HAP-1 (cell line): ENCODE measurements around the gene KCTD2.
"Not testable (repeated sequence)": the region's sequence is repeated elsewhere in the genome, so short reads cannot be mapped to it uniquely, and the experiment has no call there.

Experiments used
- DNase-seq, 2 experiments: peaks; one replicate each; pipeline ENCODE4 v3.0.0-alpha.2; 2016 to 2020; ENCODE audit warnings: low spot score in 2 of 2
- H3K27me3 ChIP-seq: fragments of 250-450 bp; sonication (Bioruptor Pico); 2 replicates; pipeline ENCODE4 v1.5.1; 2020; ENCODE audit warnings: low read depth, mild to moderate bottlenecking, moderate library complexity
- H3K36me3 ChIP-seq: fragments of 250-450 bp; sonication (Bioruptor Pico); replicated peaks from 2 replicates; pipeline ENCODE4 v1.5.1; 2020; ENCODE audit warnings: mild to moderate bottlenecking
- H3K4me1 ChIP-seq: fragments of 250-450 bp; sonication (Bioruptor Pico); 2 replicates; pipeline ENCODE4 v1.5.1; 2020; ENCODE audit warnings: mild to moderate bottlenecking
- H3K4me3 ChIP-seq: fragments of 250-450 bp; sonication (Bioruptor Pico); 2 replicates; pipeline ENCODE4 v1.5.1; 2020; ENCODE audit warnings: mild to moderate bottlenecking, moderate library complexity
- H3K9me3 ChIP-seq: fragments of 250-450 bp; sonication (Bioruptor Pico); 2 replicates; pipeline ENCODE4 v1.5.1; 2020; ENCODE audit warnings: mild to moderate bottlenecking, moderate library complexity
- in situ Hi-C: fragments of 300-500 bp; cut with MboI; formaldehyde crosslinking; loops from 3 replicates; pipeline ENCODE4 v1.14.3; 2020; ENCODE audit warnings: low sequenced_read_pairs, inconsistent platforms, mixed read lengths

The KCTD2 gene

DNA sequence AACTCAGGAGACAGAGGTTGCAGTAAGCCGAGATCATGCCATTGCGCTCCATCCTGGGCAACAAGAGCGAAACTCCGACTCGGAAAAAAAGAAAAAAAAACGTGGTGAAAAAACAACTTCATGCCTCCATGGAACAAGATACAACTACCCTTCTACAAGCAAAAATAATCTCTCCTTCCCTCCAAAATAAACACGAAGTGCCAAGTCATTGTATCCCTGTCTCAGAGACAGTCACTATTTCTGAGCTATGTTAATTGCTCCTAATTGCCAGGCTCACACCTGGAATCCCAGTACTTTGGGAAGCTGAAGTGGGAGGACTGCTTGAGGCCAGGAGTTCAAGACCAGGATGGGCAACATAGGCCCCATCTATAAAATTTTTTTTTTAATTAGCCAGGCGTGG, 21.7 kb downstream of the KCTD2 start:
- Histone ChIP-seq H3K4me1 (no peaks in the 10 kb centered on the region), H3K27me3 (no peaks in the 10 kb centered on the region), H3K9me3 (no peaks in the 10 kb centered on the region), H3K4me3 (no peak overlapping the region), H3K36me3 (peaks cover 10% of the 10 kb centered on the region)
- DNase-seq = no peak
- in situ Hi-C loops = no loop called here

DNA sequence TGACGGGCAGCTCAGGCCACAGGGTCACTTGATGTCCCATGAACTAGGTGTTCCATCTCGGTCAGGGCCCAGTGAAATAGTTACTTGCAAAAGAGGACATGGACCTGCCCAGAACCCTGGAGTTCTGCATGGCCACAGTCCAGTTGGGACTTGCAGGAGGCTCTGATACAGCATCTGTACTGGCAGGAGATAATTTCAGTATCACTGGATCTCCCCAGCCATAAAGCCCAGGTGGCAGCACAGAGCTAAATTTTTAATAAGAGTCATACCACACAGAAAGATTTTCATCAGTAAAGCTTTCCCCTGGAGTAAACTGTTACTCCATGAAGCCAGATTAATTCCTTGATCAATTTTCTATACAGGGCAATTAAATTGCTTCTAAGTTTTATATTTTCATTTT, 22.8 kb downstream of the KCTD2 start:
- in situ Hi-C loops = no loop called here
- Histone ChIP-seq H3K27me3 (no peaks in the 10 kb centered on the region), H3K4me3 (no peak overlapping the region), H3K4me1 (no peaks in the 10 kb centered on the region), H3K36me3 (no peaks in the 10 kb centered on the region; the same call in 1 of the 2 replicates), H3K9me3 (no peaks in the 10 kb centered on the region)
- no peak for DNase-seq

DNA sequence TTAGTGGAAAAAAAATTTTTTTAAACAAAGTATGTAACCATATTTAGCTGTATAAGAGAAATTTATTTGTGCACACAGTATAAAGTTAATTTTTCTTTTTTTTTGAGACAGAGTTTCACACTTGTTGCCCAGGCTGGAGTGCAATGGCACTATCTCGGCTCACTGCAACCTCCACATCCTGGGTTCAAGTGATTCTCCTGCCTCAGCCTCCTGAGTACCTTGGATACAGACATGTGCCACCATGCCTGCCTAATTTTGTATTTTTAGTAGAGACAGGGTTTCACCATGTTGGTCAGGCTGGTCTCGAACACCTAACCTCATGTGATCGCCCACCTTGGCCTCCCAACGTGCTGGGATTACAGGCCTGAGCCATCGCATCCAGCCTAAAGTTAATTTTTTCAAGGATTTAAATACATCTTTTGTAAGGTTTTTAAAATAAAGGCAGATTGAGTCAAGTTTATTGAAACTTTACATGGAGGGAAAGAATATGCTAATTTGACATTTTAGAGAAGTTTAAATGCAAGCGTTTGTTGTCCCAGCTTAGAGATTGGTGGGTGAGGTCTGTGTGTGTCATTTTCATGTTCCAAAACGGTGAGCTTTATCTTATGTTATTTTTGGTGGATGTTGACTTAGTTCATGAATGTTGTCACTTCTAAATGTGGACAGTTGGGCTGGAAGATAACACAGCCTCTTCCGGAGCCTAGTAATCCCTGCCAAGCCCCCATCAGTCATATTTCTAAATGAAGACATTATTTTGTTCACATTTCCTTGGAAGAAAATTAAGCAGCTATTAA, 24.6 kb downstream of the KCTD2 start:
- H3K9me3 ChIP-seq, DNase-seq, H3K27me3 ChIP-seq, H3K4me3 ChIP-seq, H3K4me1 ChIP-seq, in situ Hi-C loops, H3K36me3 ChIP-seq: not testable (repeated sequence)

DNA sequence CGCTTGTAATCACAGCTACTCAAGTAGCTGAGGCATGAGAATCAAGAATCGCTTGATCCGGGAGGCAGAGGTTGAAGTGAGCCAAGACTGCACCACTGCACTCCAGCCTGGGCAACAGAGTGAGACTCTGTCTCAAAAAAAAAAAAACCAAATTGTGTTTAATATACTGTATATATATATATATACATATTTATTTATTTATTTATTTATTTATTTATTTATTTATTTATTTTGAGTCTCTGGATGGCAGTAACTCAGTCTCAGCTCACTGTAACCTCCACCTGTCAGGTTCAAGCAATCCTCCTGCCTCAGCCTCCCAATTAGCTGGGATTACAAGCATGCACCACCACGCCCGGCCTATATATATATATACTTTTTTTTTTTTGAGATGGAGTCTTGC, 25.9 kb downstream of the KCTD2 start:
- in situ Hi-C loops, H3K36me3 ChIP-seq, H3K4me1 ChIP-seq, H3K4me3 ChIP-seq, H3K27me3 ChIP-seq, DNase-seq, H3K9me3 ChIP-seq: not testable (repeated sequence)

DNA sequence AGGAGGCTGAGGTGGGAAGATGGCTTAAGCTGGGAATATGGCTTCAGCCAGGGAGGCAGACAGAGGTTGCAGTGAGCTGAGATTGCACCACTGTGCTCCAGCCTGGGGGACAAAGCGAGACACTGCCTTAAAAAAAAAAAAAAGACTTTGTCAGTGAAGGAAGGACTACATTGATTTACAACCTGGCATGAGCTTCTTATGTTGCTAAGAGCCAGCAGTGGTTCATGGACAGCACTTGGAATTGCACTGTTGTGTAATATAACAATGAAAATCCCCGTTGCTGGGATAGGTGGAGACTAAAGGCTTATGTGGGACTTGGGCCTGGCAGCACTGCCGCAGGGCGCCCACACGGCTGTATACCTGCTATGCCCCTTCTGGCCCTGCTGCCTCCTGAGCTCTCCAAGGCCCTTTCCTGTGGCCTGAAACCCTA, 26.6 kb downstream of the KCTD2 start:
- Histone ChIP-seq H3K4me1 (no peaks in the 10 kb centered on the region), H3K9me3 (no peaks in the 10 kb centered on the region), H3K27me3 (no peaks in the 10 kb centered on the region), H3K4me3 (no peak overlapping the region), H3K36me3 (no peaks in the 10 kb centered on the region)
- in situ Hi-C loops = no loop called here
- no peak for DNase-seq

DNA sequence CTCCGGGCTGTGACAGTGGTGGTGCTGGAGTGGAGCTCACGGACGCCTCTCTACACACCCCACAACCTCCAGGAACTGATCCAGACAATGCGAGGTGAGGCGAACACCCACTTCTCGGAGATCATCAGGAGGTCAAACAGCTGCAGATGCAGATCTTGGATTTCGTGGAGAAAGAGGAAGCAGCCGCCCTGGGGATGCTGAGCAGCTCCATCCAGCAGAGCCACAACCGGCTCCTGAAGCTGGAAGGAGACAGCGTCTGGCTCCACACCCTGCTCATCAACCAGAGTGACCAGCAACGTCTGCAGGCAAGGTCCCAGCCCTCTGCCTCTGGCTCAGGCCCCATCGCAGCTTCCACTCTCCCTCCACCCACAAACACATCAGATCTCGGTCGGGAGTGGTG, 27.5 kb downstream of the KCTD2 start:
- in situ Hi-C loops = no loop called here
- no peaks in the 10 kb centered on the region for H3K4me1 ChIP-seq

DNA sequence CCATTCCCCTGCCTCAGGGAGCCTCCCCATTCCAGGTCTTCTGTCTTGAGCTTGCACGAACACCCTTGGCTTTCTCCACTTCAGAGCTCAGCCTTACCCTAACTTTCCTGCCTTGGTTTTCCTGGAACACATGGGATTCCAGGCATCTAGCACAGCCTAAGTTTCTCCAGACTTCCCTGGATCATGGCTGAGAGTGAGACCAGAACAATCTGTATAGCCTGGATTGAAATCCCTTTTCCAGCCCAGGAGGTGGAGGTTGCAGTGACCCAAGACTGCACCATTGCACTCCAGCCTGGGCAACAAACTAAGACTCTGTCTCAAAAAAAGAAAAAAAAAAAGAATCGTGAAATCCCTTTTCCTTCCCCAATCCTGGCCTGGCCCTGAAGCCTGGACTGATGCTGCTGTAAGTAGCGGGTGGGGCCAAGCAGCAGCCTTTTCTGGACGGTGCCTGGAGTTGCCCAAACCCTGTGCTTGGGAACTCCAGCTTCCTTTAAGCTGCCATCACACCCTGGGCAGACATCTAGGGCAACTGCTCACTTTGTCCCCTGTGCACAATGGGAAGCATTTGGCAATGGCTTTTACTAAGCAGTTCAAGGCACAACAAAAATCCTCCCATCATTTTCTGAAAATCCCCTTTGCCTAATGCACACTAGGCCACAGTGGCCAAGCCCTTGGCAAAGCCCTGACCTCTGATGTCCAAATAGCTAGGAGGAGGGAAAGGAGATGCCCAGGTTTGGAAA, 28.7 kb downstream of the KCTD2 start:
- H3K4me3 ChIP-seq = no peak overlapping the region
- in situ Hi-C loops = no loop called here
- no peaks in the 10 kb centered on the region for H3K36me3 ChIP-seq
- H3K4me1 ChIP-seq = no peaks in the 10 kb centered on the region
- no peak for DNase-seq
- H3K9me3 ChIP-seq = no peaks in the 10 kb centered on the region
- H3K27me3 ChIP-seq = no peaks in the 10 kb centered on the region

More for the DNA sequence above, 27.5 kb downstream of the KCTD2 start:
- Histone ChIP-seq H3K27me3 (no peaks in the 10 kb centered on the region), H3K9me3 (no peaks in the 10 kb centered on the region), H3K36me3 (no peaks in the 10 kb centered on the region), H3K4me3 (no peak overlapping the region)
- no peak for DNase-seq

DNA sequence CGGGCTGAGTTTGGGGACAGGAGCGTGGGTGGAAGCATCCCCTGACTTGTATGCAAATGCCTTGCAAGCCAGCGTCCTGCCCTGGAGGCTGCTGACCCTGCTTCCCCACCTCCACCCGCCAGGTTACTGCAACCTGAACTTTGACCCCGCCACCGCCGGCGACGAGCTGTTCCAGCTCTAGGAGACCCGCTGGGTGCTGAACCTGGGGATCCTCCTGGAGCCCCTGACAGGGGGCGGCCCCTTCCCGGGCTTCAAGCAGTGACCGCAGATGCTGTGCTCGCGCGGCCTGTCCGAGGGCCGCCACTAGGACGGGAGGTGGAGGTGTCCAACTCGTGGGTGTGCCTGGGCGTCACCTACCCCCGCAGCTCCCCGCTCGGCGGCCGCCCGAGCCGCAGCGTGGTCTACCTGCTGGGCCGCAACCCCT, 30.1 kb downstream of the KCTD2 start:
- H3K4me3 ChIP-seq = no peak overlapping the region
- no peaks in the 10 kb centered on the region for H3K4me1 ChIP-seq
- in situ Hi-C loops = no loop called here
- H3K36me3 ChIP-seq = no peaks in the 10 kb centered on the region
- no peak for DNase-seq
- H3K9me3 ChIP-seq = no peaks in the 10 kb centered on the region
- no peaks in the 10 kb centered on the region for H3K27me3 ChIP-seq

DNA sequence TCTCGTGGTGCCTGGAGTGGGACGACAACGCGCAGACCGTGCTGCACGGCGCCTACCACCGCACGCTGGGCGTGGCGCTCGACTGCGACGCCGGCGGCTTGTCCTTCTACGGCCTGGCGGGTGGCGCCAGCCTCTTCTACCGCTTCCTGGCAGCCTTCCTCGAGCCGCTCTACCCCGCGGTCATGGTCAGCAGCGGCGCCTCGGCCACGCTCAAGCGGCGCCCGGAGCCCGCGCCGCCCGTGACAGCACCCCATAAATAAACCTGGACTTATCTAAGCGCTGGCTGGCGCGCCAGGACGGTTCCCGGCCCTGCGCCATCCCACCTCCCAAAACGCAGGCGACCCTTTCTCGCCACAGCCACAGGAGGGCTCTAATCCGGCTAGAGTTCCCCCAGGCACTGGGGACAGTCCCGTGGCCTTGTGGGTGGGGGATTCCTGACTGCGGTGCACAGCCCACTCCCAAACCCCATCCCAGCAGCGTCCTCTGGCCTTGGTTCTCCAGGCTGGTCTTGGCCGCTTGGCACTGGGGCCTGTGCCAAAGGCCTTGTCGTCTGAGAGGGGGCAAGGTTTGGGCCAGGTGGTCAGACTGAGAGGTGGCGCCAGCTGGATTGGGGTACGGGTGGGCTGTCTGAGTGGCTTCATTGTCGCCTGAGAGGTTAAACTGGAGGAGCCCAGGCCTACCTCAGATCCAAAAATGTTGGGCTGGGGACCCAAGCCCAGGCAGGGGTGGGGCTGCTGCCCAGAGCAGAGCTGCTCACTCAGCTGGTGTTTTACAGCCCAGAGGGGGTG, 30.7 kb downstream of the KCTD2 start:
- Histone ChIP-seq H3K9me3 (no peaks in the 10 kb centered on the region), H3K4me1 (no peaks in the 10 kb centered on the region), H3K27me3 (no peaks in the 10 kb centered on the region), H3K4me3 (no peak overlapping the region), H3K36me3 (no peaks in the 10 kb centered on the region)
- DNase-seq = no peak
- in situ Hi-C loops = no loop called here

DNA sequence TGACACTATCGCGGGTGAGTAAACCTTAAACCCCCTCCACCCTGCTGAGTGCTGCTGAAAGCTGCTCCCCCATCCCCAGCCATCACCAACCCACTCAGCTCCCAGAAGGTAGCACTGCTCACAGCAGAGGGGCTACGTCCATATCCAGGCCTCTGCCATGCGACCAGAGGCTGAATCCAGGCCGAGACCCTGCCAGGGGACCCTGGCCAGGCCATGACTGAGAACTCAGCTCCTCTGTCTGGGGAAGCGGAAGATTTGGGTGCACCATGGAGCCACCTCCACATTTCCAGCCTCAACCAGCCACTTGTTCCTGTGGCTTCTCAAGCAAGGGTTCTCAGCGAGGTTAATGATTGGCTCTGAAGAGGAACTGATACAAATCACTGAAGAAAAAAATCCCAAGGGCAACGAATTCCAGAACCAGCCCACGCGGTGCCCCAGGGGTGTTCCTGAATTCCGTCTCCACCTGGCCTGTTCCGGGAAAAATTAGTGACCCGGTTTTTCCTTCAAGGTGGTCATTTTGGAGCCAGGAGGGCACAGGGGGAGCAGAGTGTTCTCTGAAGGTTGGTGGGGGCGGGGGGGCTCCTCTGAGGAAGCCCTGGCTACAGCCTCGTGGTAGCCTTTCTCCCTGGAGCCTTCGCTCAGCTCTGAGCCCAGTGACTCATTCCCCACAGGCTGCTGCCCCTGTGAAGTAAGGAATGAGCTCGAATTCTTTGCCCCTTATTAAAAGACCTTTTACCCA, 31.4 kb downstream of the KCTD2 start:
- in situ Hi-C loops = no loop called here
- no peak overlapping the region for H3K4me3 ChIP-seq

DNA sequence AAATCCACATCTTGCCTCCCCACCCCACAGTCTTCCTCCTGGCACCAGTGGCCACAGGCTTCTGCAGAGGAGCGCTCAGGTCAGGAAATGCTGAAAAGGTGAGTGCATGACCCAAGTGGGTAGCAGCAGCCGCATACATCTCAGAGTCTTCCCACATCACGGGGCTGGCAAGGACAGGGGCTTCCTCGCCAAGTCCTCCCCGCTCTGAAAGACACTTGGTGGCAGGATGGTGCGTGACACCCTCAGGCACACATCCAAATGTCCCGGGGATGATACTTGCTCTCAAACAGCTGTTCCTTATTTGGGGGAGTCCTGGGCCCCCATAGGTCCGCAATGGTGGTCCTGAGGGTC, 32.0 kb downstream of the KCTD2 start:
- Histone ChIP-seq H3K36me3 (no peaks in the 10 kb centered on the region), H3K4me1 (no peaks in the 10 kb centered on the region), H3K4me3 (no peak overlapping the region), H3K27me3 (no peaks in the 10 kb centered on the region), H3K9me3 (no peaks in the 10 kb centered on the region)
- no peak for DNase-seq
- in situ Hi-C loops = no loop called here

More for the DNA sequence above, 31.4 kb downstream of the KCTD2 start:
- no peaks in the 10 kb centered on the region for H3K27me3 ChIP-seq
- no peaks in the 10 kb centered on the region for H3K4me1 ChIP-seq
- no peaks in the 10 kb centered on the region for H3K36me3 ChIP-seq
- H3K9me3 ChIP-seq = no peaks in the 10 kb centered on the region
- DNase-seq = no peak

DNA sequence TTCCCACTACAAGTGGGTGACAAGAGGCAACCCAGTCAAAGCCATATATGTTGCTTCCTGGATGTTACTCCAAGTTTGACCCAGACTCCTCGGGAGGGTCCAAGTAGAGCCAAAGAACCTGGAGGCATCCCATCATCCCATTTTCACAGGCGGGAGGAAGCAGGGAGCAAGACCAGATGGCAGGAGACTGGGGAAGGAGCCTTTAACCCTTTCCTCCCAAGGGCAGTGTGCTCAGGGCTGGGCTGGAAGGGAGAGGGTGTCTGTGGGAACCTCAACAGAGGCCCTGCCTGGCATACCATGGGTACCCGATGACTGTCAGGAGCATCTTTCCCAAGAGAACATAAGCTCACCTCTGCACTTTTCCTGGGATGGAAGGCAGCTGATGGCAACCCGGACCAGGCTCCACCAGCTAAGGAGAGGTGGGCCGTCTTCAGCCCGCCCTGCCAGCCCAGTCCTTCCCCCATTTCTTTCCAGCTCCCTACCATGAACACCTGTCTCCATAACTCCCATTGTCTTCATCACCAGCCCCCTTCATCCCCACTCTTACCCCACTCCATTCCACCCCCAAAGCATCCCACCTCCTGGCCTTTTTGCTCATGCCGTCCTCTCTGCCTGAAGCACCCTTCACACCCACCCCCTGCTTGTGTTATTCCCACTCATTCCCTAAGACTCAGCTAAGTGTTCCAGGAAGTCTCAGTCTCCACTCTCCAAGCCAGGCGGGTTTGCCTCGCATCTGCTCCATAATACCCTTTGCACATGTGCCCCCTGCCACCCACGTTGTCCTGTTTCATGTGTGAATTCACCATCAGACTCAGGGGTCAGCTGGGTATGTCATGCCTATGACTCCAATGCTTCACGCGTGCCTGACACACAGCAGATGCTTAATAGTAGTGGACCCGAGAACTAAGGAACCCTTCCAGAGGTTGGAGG, 34.9 kb downstream of the KCTD2 start:
- in situ Hi-C loops = no loop called here
- H3K9me3 ChIP-seq = no peaks in the 10 kb centered on the region
- no peaks in the 10 kb centered on the region; the same call in 1 of the 2 replicates for H3K4me1 ChIP-seq
- no peak for DNase-seq
- H3K4me3 ChIP-seq = no peak overlapping the region
- H3K27me3 ChIP-seq = no peaks in the 10 kb centered on the region
- no peaks in the 10 kb centered on the region for H3K36me3 ChIP-seq

DNA sequence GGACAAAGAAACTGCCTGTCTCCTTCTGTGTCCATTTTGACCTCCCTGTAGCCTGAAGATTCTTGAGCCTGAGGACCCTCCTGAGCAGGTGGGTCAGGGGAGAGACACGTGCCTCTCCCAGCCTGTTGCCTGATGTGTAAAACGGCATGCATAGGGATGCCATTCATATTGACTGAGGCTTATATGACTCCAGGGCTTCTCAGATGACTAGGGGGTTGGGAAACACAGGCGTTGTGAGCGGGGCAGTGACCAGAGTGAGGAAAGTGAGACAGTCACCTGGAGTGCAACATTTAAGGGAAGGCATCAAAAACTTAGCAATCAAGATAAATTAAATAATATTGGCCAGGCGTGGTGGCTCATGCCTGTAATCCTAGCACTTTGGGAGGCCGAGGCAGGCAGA, 35.7 kb downstream of the KCTD2 start:
- H3K36me3 ChIP-seq = no peaks in the 10 kb centered on the region
- no peak overlapping the region for H3K4me3 ChIP-seq
- in situ Hi-C loops = no loop called here
- no peaks in the 10 kb centered on the region for H3K9me3 ChIP-seq
- no peak for DNase-seq
- H3K27me3 ChIP-seq = no peaks in the 10 kb centered on the region
- H3K4me1 ChIP-seq = peaks cover 5% of the 10 kb centered on the region
